H1 (cell line): ENCODE results near the gene BABAM2. TPM values are rescaled to one million over a fixed set of nuclear protein-coding genes. Genes with fewer than 3 reads are reported as not detected.
"Not testable (repeated sequence)": the region's sequence is repeated elsewhere in the genome, so short reads cannot be mapped to it uniquely, and the experiment has no call there.

Source experiments
- CTCF ChIA-PET: fragments of 300-600 bp; sonication (Branson Sonifier 250); formaldehyde crosslinking; loops from one replicate; lab custom pipeline; 2021; ENCODE audit not compliant: partially characterized antibody; lab: Charles Lee
- POLR2A ChIA-PET: fragments of 300-600 bp; sonication (Branson Sonifier 250); formaldehyde crosslinking; loops from one replicate; lab custom pipeline; 2021; ENCODE audit warnings: inconsistent platforms; ENCODE audit not compliant: partially characterized antibody; lab: Charles Lee
- DNase-seq, 2 experiments: peaks; one replicate each; pipeline versions ENCODE4 v3.0.0 to v3.0.0-alpha.2; 2010 to 2022; ENCODE audit warnings: low spot score in 2 of 2, low read depth in 1 of 2, mixed read lengths in 1 of 2
- FAIRE-seq: peaks from 2 replicates; lab custom pipeline; 2011; peaks lifted over from hg19 to GRCh38; lab: Jason Lieb, UNC
- H2AFZ ChIP-seq: 2 replicates; pipeline ENCODE4 v1.8.1; 2012; ENCODE audit warnings: low read length, inconsistent platforms
- H2AK5ac ChIP-seq: 2 replicates; pipeline ENCODE4 v1.6.1; 2013; ENCODE audit warnings: low read depth, low read length
- H2BK120ac ChIP-seq: replicated peaks from 2 replicates; pipeline ENCODE3; 2013; ENCODE audit warnings: low read depth, low read length, inconsistent platforms
- H2BK12ac ChIP-seq: 2 replicates; pipeline ENCODE4 v1.6.1; 2013; ENCODE audit warnings: low read depth, low read length
- H2BK15ac ChIP-seq: 2 replicates; pipeline ENCODE4 v1.6.1; 2013; ENCODE audit warnings: low read length
- H2BK20ac ChIP-seq: 2 replicates; pipeline ENCODE4 v1.6.1; 2013; ENCODE audit warnings: low read length
- H2BK5ac ChIP-seq: 2 replicates; pipeline ENCODE4 v1.6.1; 2013; ENCODE audit warnings: low read depth, low read length
- H3K14ac ChIP-seq: 2 replicates; pipeline ENCODE4 v1.6.1; 2013; ENCODE audit warnings: inconsistent platforms; ENCODE audit not compliant: insufficient read length
- H3K18ac ChIP-seq: 2 replicates; pipeline ENCODE4 v1.6.1; 2013; ENCODE audit warnings: low read length; ENCODE audit errors: extremely low read depth
- H3K23ac ChIP-seq: 2 replicates; pipeline ENCODE4 v1.6.1; 2013; ENCODE audit warnings: inconsistent platforms; ENCODE audit not compliant: insufficient read length
- H3K23me2 ChIP-seq: 2 replicates; pipeline ENCODE4 v1.6.1; 2013; ENCODE audit warnings: low read depth, low read length
- H3K27ac ChIP-seq: 2 replicates; pipeline ENCODE4 v1.6.1; 2011; ENCODE audit warnings: low read depth, low read length, inconsistent platforms
- H3K27me3 ChIP-seq, 4 experiments: replicated peaks in 1 of 4; 1 replicate in 1 of 4; 2 replicates in 3 of 4; pipeline versions ENCODE4 v1.6.1 to v1.8.1; 2011 to 2013; ENCODE audit warnings: low read length in 3 of 4, mild to moderate bottlenecking in 3 of 4, inconsistent platforms in 2 of 4, mixed read lengths in 2 of 4, moderate library complexity in 1 of 4; ENCODE audit not compliant: control insufficient read depth in 3 of 4, insufficient read depth in 3 of 4; ENCODE audit errors: extremely low read depth in 1 of 4
- H3K36me3 ChIP-seq, 4 experiments: 2 replicates each; pipeline versions ENCODE4 v1.6.1 to v1.8.1; 2011 to 2013; ENCODE audit warnings: mild to moderate bottlenecking in 4 of 4, low read length in 3 of 4, moderate library complexity in 2 of 4, control low read depth in 1 of 4, inconsistent platforms in 1 of 4; ENCODE audit not compliant: insufficient read depth in 4 of 4, control insufficient read depth in 2 of 4
- H3K4ac ChIP-seq: replicated peaks from 2 replicates; pipeline ENCODE3; 2013; ENCODE audit warnings: low read length, low read depth, mixed read lengths, inconsistent platforms; ENCODE audit not compliant: insufficient read length
- H3K4me1 ChIP-seq, 4 experiments: replicated peaks in 1 of 4; 1 replicate in 1 of 4; 2 replicates in 3 of 4; pipeline versions ENCODE4 v1.6.1 to v1.8.1; 2011 to 2013; ENCODE audit warnings: low read length in 3 of 4, inconsistent platforms in 2 of 4, mixed read lengths in 1 of 4; ENCODE audit not compliant: insufficient read depth in 4 of 4, control insufficient read depth in 3 of 4
- H3K4me2 ChIP-seq, 2 experiments: 2 replicates each; pipeline versions ENCODE4 v1.6.1 to v1.8.1; 2011 to 2013; ENCODE audit warnings: low read depth in 2 of 2, low read length in 2 of 2, control low read depth in 1 of 2, inconsistent platforms in 1 of 2, mild to moderate bottlenecking in 1 of 2; ENCODE audit not compliant: insufficient read depth in 1 of 2
- H3K4me3 ChIP-seq, 4 experiments: fragments of 200-600, 300-600 bp in 1 of 4; sonication (generic), shearing (Covaris generic), sonication (Bioruptor Twin) in 1 of 4; 2 replicates each; pipeline versions ENCODE4 v1.5.1 to v1.8.1; 2011 to 2016; ENCODE audit warnings: low read length in 4 of 4, low read depth in 3 of 4, control low read depth in 2 of 4, inconsistent platforms in 2 of 4, mild to moderate bottlenecking in 2 of 4, mixed read lengths in 1 of 4, moderate library complexity in 1 of 4; ENCODE audit not compliant: insufficient read depth in 2 of 4; ENCODE audit errors: extremely low read depth in 1 of 4
- H3K56ac ChIP-seq: replicated peaks from 2 replicates; pipeline ENCODE3; 2013; ENCODE audit warnings: low read depth, mild to moderate bottlenecking, mixed read lengths, low read length, inconsistent platforms; ENCODE audit not compliant: insufficient read length
- H3K79me1 ChIP-seq: 2 replicates; pipeline ENCODE4 v1.6.1; 2013; ENCODE audit warnings: low read depth, low read length, control low read depth
- H3K79me2 ChIP-seq, 2 experiments: 2 replicates each; pipeline versions ENCODE4 v1.6.1 to v1.8.1; 2012 to 2013; ENCODE audit warnings: low read length in 2 of 2, mild to moderate bottlenecking in 2 of 2, inconsistent platforms in 1 of 2; ENCODE audit not compliant: insufficient read depth in 2 of 2, control insufficient read depth in 1 of 2
- H3K9ac ChIP-seq, 4 experiments: replicated peaks in 1 of 4; 1 replicate in 1 of 4; 2 replicates in 3 of 4; pipeline versions ENCODE4 v1.6.1 to v1.8.1; 2011 to 2013; ENCODE audit warnings: low read depth in 3 of 4, low read length in 3 of 4, control low read depth in 2 of 4, mild to moderate bottlenecking in 2 of 4, moderate library complexity in 2 of 4, inconsistent platforms in 1 of 4; ENCODE audit errors: extremely low read depth in 1 of 4
- H3K9me3 ChIP-seq, 2 experiments: 2 replicates each; pipeline versions ENCODE4 v1.6.1 to v1.8.1; 2012 to 2013; ENCODE audit warnings: mild to moderate bottlenecking in 2 of 2, moderate library complexity in 2 of 2, control low read depth in 1 of 2, inconsistent platforms in 1 of 2, low read depth in 1 of 2, low read length in 1 of 2, mixed read lengths in 1 of 2; ENCODE audit not compliant: insufficient read depth in 2 of 2
- H4K20me1 ChIP-seq, 2 experiments: replicated peaks in 1 of 2; 2 replicates each; pipeline versions ENCODE3 to v1.8.1; 2011 to 2013; ENCODE audit warnings: inconsistent platforms in 2 of 2, low read length in 2 of 2, mild to moderate bottlenecking in 1 of 2; ENCODE audit not compliant: insufficient read depth in 2 of 2, control insufficient read depth in 1 of 2
- H4K5ac ChIP-seq: 2 replicates; pipeline ENCODE4 v1.6.1; 2013; ENCODE audit warnings: low read length, low read depth, mixed read lengths, inconsistent platforms; ENCODE audit not compliant: insufficient read length
- H4K8ac ChIP-seq: 2 replicates; pipeline ENCODE4 v1.8.0; 2013; ENCODE audit warnings: mild to moderate bottlenecking, moderate library complexity, low read length, inconsistent platforms; ENCODE audit not compliant: insufficient read depth; ENCODE audit errors: extremely low read depth
- H4K91ac ChIP-seq: replicated peaks from 2 replicates; pipeline ENCODE3; 2013; ENCODE audit warnings: low read length, mixed read lengths, inconsistent platforms; ENCODE audit not compliant: insufficient read length
- WGBS, 2 experiments: shearing (Covaris generic) in 1 of 2; methylation state at CpG; one replicate each; pipeline versions ENCODE4 v1.1.6 to v1.1.7; 2013 to 2015; ENCODE audit warnings: low lambda C conversion rate in 2 of 2, mixed read lengths in 2 of 2, inconsistent platforms in 1 of 2, low coverage in 1 of 2, missing lambda C conversion rate in 1 of 2; ENCODE audit not compliant: insufficient replicate concordance in 2 of 2, insufficient coverage in 1 of 2, insufficient read length in 1 of 2; ENCODE audit errors: extremely low coverage in 1 of 2, missing lambda C conversion rate in 1 of 2; 5-methylcytosine and 5-hydroxymethylcytosine counted together
- polyA plus RNA-seq, 7 experiments: library from polyadenylated mRNA; depleted of rRNA in 3 of 7; stranded (reverse) in 5 of 7; unstranded in 2 of 7; fragments of >200 nt in 5 of 7; fragments of 200-250 nt in 2 of 7; gene quantifications; 1 replicate in 5 of 7; 2 replicates in 1 of 7; 4 replicates in 1 of 7; pipeline versions ENCODE4 v1.2.1 to v1.2.3, GENCODE V29; 2011 to 2013; ENCODE audit warnings: missing spikeins in 2 of 7, mixed read lengths in 2 of 7
- total RNA-seq: library from RNA; stranded (reverse); fragmentation: NEBNext Ultra II Directional; extraction: Animal tissue kit (Norgen Biotek cat#: 25700); gene quantifications from 2 replicates; pipeline ENCODE4 v1.2.1, GENCODE V29; 2021

BABAM2 gene
- total and polyA plus RNA-seq, 2 of the 8 experiments (the other 6 are each of a cell fraction or from before 2014, with no cell fraction given), result 15.8 to 20.9 TPM

- H3K9me3 ChIP-seq, H3K27me3 ChIP-seq, H2BK120ac ChIP-seq, H2BK15ac ChIP-seq, H3K4ac ChIP-seq, H3K18ac ChIP-seq, DNase-seq, H2AK5ac ChIP-seq, H3K4me1 ChIP-seq, H4K91ac ChIP-seq, H2BK12ac ChIP-seq, H4K5ac ChIP-seq, FAIRE-seq, H3K23me2 ChIP-seq, H3K79me1 ChIP-seq, H3K4me2 ChIP-seq, H3K27ac ChIP-seq, H4K20me1 ChIP-seq, H3K14ac ChIP-seq, H4K8ac ChIP-seq, H3K9ac ChIP-seq, H2AFZ ChIP-seq, H3K56ac ChIP-seq, H2BK20ac ChIP-seq, H2BK5ac ChIP-seq, POLR2A ChIA-PET, H3K23ac ChIP-seq, H3K4me3 ChIP-seq, H3K79me2 ChIP-seq, H3K36me3 ChIP-seq: not testable (repeated sequence)
- CTCF ChIA-PET, result interaction anchor here (1.0 to 1.2 kb wide), 2 partner anchors 9 to 158 kb away, joined by 3 read pairs; no protein-coding TSS in a partner anchor
- WGBS, 2 experiments, result 91% methylated on average over 4 of the region's 4 CpGs; no CpG with 5 or more reads in 1 of the 2 experiments
Measured at GRCh38 chr2:28255231-28255630, 364.7 kb downstream of the BABAM2 start.
